H1 (cell line): ENCODE data around the gene HINT2. TPM values are rescaled to one million over a fixed set of nuclear protein-coding genes. Genes with fewer than 3 reads are reported as not detected.

Experiments used
- CTCF ChIA-PET: fragments of 300-600 bp; sonication (Branson Sonifier 250); formaldehyde crosslinking; loops from one replicate; lab custom pipeline; 2021; ENCODE audit not compliant: partially characterized antibody; lab: Charles Lee
- POLR2A ChIA-PET: fragments of 300-600 bp; sonication (Branson Sonifier 250); formaldehyde crosslinking; loops from one replicate; lab custom pipeline; 2021; ENCODE audit warnings: inconsistent platforms; ENCODE audit not compliant: partially characterized antibody; lab: Charles Lee
- DNase-seq, 2 experiments: peaks; one replicate each; pipeline versions ENCODE4 v3.0.0 to v3.0.0-alpha.2; 2010 to 2022; ENCODE audit warnings: low spot score in 2 of 2, low read depth in 1 of 2, mixed read lengths in 1 of 2
- FAIRE-seq: peaks from 2 replicates; lab custom pipeline; 2011; peaks lifted over from hg19 to GRCh38; lab: Jason Lieb, UNC
- H2AFZ ChIP-seq: 2 replicates; pipeline ENCODE4 v1.8.1; 2012; ENCODE audit warnings: low read length, inconsistent platforms
- H2AK5ac ChIP-seq: 2 replicates; pipeline ENCODE4 v1.6.1; 2013; ENCODE audit warnings: low read depth, low read length
- H2BK120ac ChIP-seq: replicated peaks from 2 replicates; pipeline ENCODE3; 2013; ENCODE audit warnings: low read depth, low read length, inconsistent platforms
- H2BK12ac ChIP-seq: 2 replicates; pipeline ENCODE4 v1.6.1; 2013; ENCODE audit warnings: low read depth, low read length
- H2BK15ac ChIP-seq: 2 replicates; pipeline ENCODE4 v1.6.1; 2013; ENCODE audit warnings: low read length
- H2BK20ac ChIP-seq: 2 replicates; pipeline ENCODE4 v1.6.1; 2013; ENCODE audit warnings: low read length
- H2BK5ac ChIP-seq: 2 replicates; pipeline ENCODE4 v1.6.1; 2013; ENCODE audit warnings: low read depth, low read length
- H3K14ac ChIP-seq: 2 replicates; pipeline ENCODE4 v1.6.1; 2013; ENCODE audit warnings: inconsistent platforms; ENCODE audit not compliant: insufficient read length
- H3K18ac ChIP-seq: 2 replicates; pipeline ENCODE4 v1.6.1; 2013; ENCODE audit warnings: low read length; ENCODE audit errors: extremely low read depth
- H3K23ac ChIP-seq: 2 replicates; pipeline ENCODE4 v1.6.1; 2013; ENCODE audit warnings: inconsistent platforms; ENCODE audit not compliant: insufficient read length
- H3K23me2 ChIP-seq: 2 replicates; pipeline ENCODE4 v1.6.1; 2013; ENCODE audit warnings: low read depth, low read length
- H3K27ac ChIP-seq: 2 replicates; pipeline ENCODE4 v1.6.1; 2011; ENCODE audit warnings: low read depth, low read length, inconsistent platforms
- H3K27me3 ChIP-seq, 4 experiments: replicated peaks in 1 of 4; 1 replicate in 1 of 4; 2 replicates in 3 of 4; pipeline versions ENCODE4 v1.6.1 to v1.8.1; 2011 to 2013; ENCODE audit warnings: low read length in 3 of 4, mild to moderate bottlenecking in 3 of 4, inconsistent platforms in 2 of 4, mixed read lengths in 2 of 4, moderate library complexity in 1 of 4; ENCODE audit not compliant: control insufficient read depth in 3 of 4, insufficient read depth in 3 of 4; ENCODE audit errors: extremely low read depth in 1 of 4
- H3K36me3 ChIP-seq, 4 experiments: 2 replicates each; pipeline versions ENCODE4 v1.6.1 to v1.8.1; 2011 to 2013; ENCODE audit warnings: mild to moderate bottlenecking in 4 of 4, low read length in 3 of 4, moderate library complexity in 2 of 4, control low read depth in 1 of 4, inconsistent platforms in 1 of 4; ENCODE audit not compliant: insufficient read depth in 4 of 4, control insufficient read depth in 2 of 4
- H3K4ac ChIP-seq: replicated peaks from 2 replicates; pipeline ENCODE3; 2013; ENCODE audit warnings: low read length, low read depth, mixed read lengths, inconsistent platforms; ENCODE audit not compliant: insufficient read length
- H3K4me1 ChIP-seq, 4 experiments: replicated peaks in 1 of 4; 1 replicate in 1 of 4; 2 replicates in 3 of 4; pipeline versions ENCODE4 v1.6.1 to v1.8.1; 2011 to 2013; ENCODE audit warnings: low read length in 3 of 4, inconsistent platforms in 2 of 4, mixed read lengths in 1 of 4; ENCODE audit not compliant: insufficient read depth in 4 of 4, control insufficient read depth in 3 of 4
- H3K4me2 ChIP-seq, 2 experiments: 2 replicates each; pipeline versions ENCODE4 v1.6.1 to v1.8.1; 2011 to 2013; ENCODE audit warnings: low read depth in 2 of 2, low read length in 2 of 2, control low read depth in 1 of 2, inconsistent platforms in 1 of 2, mild to moderate bottlenecking in 1 of 2; ENCODE audit not compliant: insufficient read depth in 1 of 2
- H3K4me3 ChIP-seq, 4 experiments: fragments of 200-600, 300-600 bp in 1 of 4; sonication (generic), shearing (Covaris generic), sonication (Bioruptor Twin) in 1 of 4; 2 replicates each; pipeline versions ENCODE4 v1.5.1 to v1.8.1; 2011 to 2016; ENCODE audit warnings: low read length in 4 of 4, low read depth in 3 of 4, control low read depth in 2 of 4, inconsistent platforms in 2 of 4, mild to moderate bottlenecking in 2 of 4, mixed read lengths in 1 of 4, moderate library complexity in 1 of 4; ENCODE audit not compliant: insufficient read depth in 2 of 4; ENCODE audit errors: extremely low read depth in 1 of 4
- H3K56ac ChIP-seq: replicated peaks from 2 replicates; pipeline ENCODE3; 2013; ENCODE audit warnings: low read depth, mild to moderate bottlenecking, mixed read lengths, low read length, inconsistent platforms; ENCODE audit not compliant: insufficient read length
- H3K79me1 ChIP-seq: 2 replicates; pipeline ENCODE4 v1.6.1; 2013; ENCODE audit warnings: low read depth, low read length, control low read depth
- H3K79me2 ChIP-seq, 2 experiments: 2 replicates each; pipeline versions ENCODE4 v1.6.1 to v1.8.1; 2012 to 2013; ENCODE audit warnings: low read length in 2 of 2, mild to moderate bottlenecking in 2 of 2, inconsistent platforms in 1 of 2; ENCODE audit not compliant: insufficient read depth in 2 of 2, control insufficient read depth in 1 of 2
- H3K9ac ChIP-seq, 4 experiments: replicated peaks in 1 of 4; 1 replicate in 1 of 4; 2 replicates in 3 of 4; pipeline versions ENCODE4 v1.6.1 to v1.8.1; 2011 to 2013; ENCODE audit warnings: low read depth in 3 of 4, low read length in 3 of 4, control low read depth in 2 of 4, mild to moderate bottlenecking in 2 of 4, moderate library complexity in 2 of 4, inconsistent platforms in 1 of 4; ENCODE audit errors: extremely low read depth in 1 of 4
- H3K9me3 ChIP-seq, 2 experiments: 2 replicates each; pipeline versions ENCODE4 v1.6.1 to v1.8.1; 2012 to 2013; ENCODE audit warnings: mild to moderate bottlenecking in 2 of 2, moderate library complexity in 2 of 2, control low read depth in 1 of 2, inconsistent platforms in 1 of 2, low read depth in 1 of 2, low read length in 1 of 2, mixed read lengths in 1 of 2; ENCODE audit not compliant: insufficient read depth in 2 of 2
- H4K20me1 ChIP-seq, 2 experiments: replicated peaks in 1 of 2; 2 replicates each; pipeline versions ENCODE3 to v1.8.1; 2011 to 2013; ENCODE audit warnings: inconsistent platforms in 2 of 2, low read length in 2 of 2, mild to moderate bottlenecking in 1 of 2; ENCODE audit not compliant: insufficient read depth in 2 of 2, control insufficient read depth in 1 of 2
- H4K5ac ChIP-seq: 2 replicates; pipeline ENCODE4 v1.6.1; 2013; ENCODE audit warnings: low read length, low read depth, mixed read lengths, inconsistent platforms; ENCODE audit not compliant: insufficient read length
- H4K8ac ChIP-seq: 2 replicates; pipeline ENCODE4 v1.8.0; 2013; ENCODE audit warnings: mild to moderate bottlenecking, moderate library complexity, low read length, inconsistent platforms; ENCODE audit not compliant: insufficient read depth; ENCODE audit errors: extremely low read depth
- H4K91ac ChIP-seq: replicated peaks from 2 replicates; pipeline ENCODE3; 2013; ENCODE audit warnings: low read length, mixed read lengths, inconsistent platforms; ENCODE audit not compliant: insufficient read length
- ATF3 ChIP-seq: IDR thresholded peaks from 2 replicates; pipeline ENCODE4 v1.6.1; 2011; ENCODE audit warnings: low read depth, mild to moderate bottlenecking, low read length; ENCODE audit not compliant: insufficient read depth
- CHD1 ChIP-seq: IDR thresholded peaks from 2 replicates; pipeline ENCODE4 v1.6.1; 2012; ENCODE audit warnings: low read depth, low read length, improper control_type of control experiment
- CHD2 ChIP-seq: IDR thresholded peaks from 2 replicates; pipeline ENCODE4 v1.6.1; 2012; ENCODE audit warnings: low read length, improper control_type of control experiment
- EP300 ChIP-seq, 2 experiments: IDR thresholded peaks; 1 replicate in 1 of 2; 2 replicates in 1 of 2; pipeline ENCODE4 v1.6.1; 2011 to 2012; ENCODE audit warnings: low read depth in 2 of 2, low read length in 2 of 2, mild to moderate bottlenecking in 2 of 2, borderline replicate concordance in 1 of 2, inconsistent platforms in 1 of 2, moderate library complexity in 1 of 2
- PHF8 ChIP-seq: fragments of 200-600 bp; sonication (generic); conservative IDR thresholded peaks from 2 replicates; pipeline ENCODE4 v1.7.1; 2012; ENCODE audit warnings: low read depth, mild to moderate bottlenecking, inconsistent platforms, low read length, moderate library complexity
- POU5F1 ChIP-seq: IDR thresholded peaks from 2 replicates; pipeline ENCODE4 v1.6.1; 2011; ENCODE audit warnings: low read depth, mild to moderate bottlenecking, low read length, moderate library complexity
- RFX5 ChIP-seq: IDR thresholded peaks from 2 replicates; pipeline ENCODE4 v1.6.1; 2011; ENCODE audit warnings: low read depth, low read length, improper control_type of control experiment, borderline replicate concordance
- SIRT6 ChIP-seq: IDR thresholded peaks from one replicate; pipeline ENCODE4 v1.7.1; 2012; ENCODE audit warnings: low read length, inconsistent platforms
- SP2 ChIP-seq: IDR thresholded peaks from 2 replicates; pipeline ENCODE4 v1.6.1; 2012; ENCODE audit warnings: mild to moderate bottlenecking, low read length, inconsistent platforms
- SUZ12 ChIP-seq: fragments of 200-600 bp; sonication (generic); IDR thresholded peaks from 2 replicates; pipeline ENCODE4 v1.6.1; 2012; ENCODE audit warnings: mild to moderate bottlenecking, inconsistent platforms, low read length, moderate library complexity, mixed read lengths
- TAF1 ChIP-seq: IDR thresholded peaks from 2 replicates; pipeline ENCODE4 v1.6.1; 2011; ENCODE audit warnings: mild to moderate bottlenecking, low read depth, low read length
- TBP ChIP-seq: IDR thresholded peaks from 2 replicates; pipeline ENCODE4 v1.6.1; 2011; ENCODE audit warnings: low read depth, low read length, improper control_type of control experiment
- ZNF274 ChIP-seq: IDR thresholded peaks from 2 replicates; pipeline ENCODE4 v1.7.0; 2012; ENCODE audit warnings: low read length, borderline replicate concordance; ENCODE audit errors: extremely low read depth
- WGBS, 2 experiments: shearing (Covaris generic) in 1 of 2; methylation state at CpG; one replicate each; pipeline versions ENCODE4 v1.1.6 to v1.1.7; 2013 to 2015; ENCODE audit warnings: low lambda C conversion rate in 2 of 2, mixed read lengths in 2 of 2, inconsistent platforms in 1 of 2, low coverage in 1 of 2, missing lambda C conversion rate in 1 of 2; ENCODE audit not compliant: insufficient replicate concordance in 2 of 2, insufficient coverage in 1 of 2, insufficient read length in 1 of 2; ENCODE audit errors: extremely low coverage in 1 of 2, missing lambda C conversion rate in 1 of 2; 5-methylcytosine and 5-hydroxymethylcytosine counted together
- polyA plus RNA-seq, 7 experiments: library from polyadenylated mRNA; depleted of rRNA in 3 of 7; stranded (reverse) in 5 of 7; unstranded in 2 of 7; fragments of >200 nt in 5 of 7; fragments of 200-250 nt in 2 of 7; gene quantifications; 1 replicate in 5 of 7; 2 replicates in 1 of 7; 4 replicates in 1 of 7; pipeline versions ENCODE4 v1.2.1 to v1.2.3, GENCODE V29; 2011 to 2013; ENCODE audit warnings: missing spikeins in 2 of 7, mixed read lengths in 2 of 7
- total RNA-seq: library from RNA; stranded (reverse); fragmentation: NEBNext Ultra II Directional; extraction: Animal tissue kit (Norgen Biotek cat#: 25700); gene quantifications from 2 replicates; pipeline ENCODE4 v1.2.1, GENCODE V29; 2021

The HINT2 gene
- total and polyA plus RNA-seq, 2 of the 8 experiments (the other 6 are each of a cell fraction or from before 2014, with no cell fraction given) = 32.1 to 51.2 TPM

- CTCF ChIA-PET = interaction anchor here (0.6 to 4.0 kb wide), 52 partner anchors 9 to 233 kb away, joined by 3 to 67 read pairs (median 5); partner anchors contain the start of genes FAM221B, HINT2, MSMP and SPAG8
- Histone ChIP-seq H2BK12ac (no peak overlapping the region), H3K79me1 (no peaks in the 10 kb centered on the region), H4K20me1 (no peaks in the 10 kb centered on the region), H3K27ac (no peak overlapping the region), H2BK5ac (no peak overlapping the region), H3K9ac (no peak overlapping the region), H3K9me3 (no peaks in the 10 kb centered on the region), H2AK5ac (no peak overlapping the region), H2AFZ (peak overlapping the region; percentile 46; the same call in 1 of the 2 replicates), H3K4ac (no peak overlapping the region), H3K23me2 (peaks cover 5% of the 10 kb centered on the region; the same call in 1 of the 2 replicates), H2BK20ac (no peak overlapping the region), H3K4me3 (peak overlapping the region in 1 of 4 experiments; percentile 56; a peak in 1 of 8 replicates), H3K14ac (no peak overlapping the region), H2BK15ac (no peak overlapping the region), H3K4me1 (peaks cover 5 to 13% (median 7%) of the 10 kb centered on the region in 4 experiments; a peak in 6 of 7 replicates), H3K23ac (no peak overlapping the region), H4K8ac (no peak overlapping the region), H3K18ac (no peak overlapping the region), H3K4me2 (no peak overlapping the region; a peak in 1 of 4 replicates), H3K27me3 (peaks cover 0 to 10% (median 0%) of the 10 kb centered on the region in 4 experiments; a peak in 4 of 7 replicates), H3K56ac (no peak overlapping the region), H4K5ac (no peak overlapping the region), H4K91ac (no peak overlapping the region), H3K36me3 (no peaks in the 10 kb centered on the region), H3K79me2 (no peaks in the 10 kb centered on the region), H2BK120ac (no peak overlapping the region)
- TF ChIP-seq PHF8 = no peak
- no peak for TF ChIP-seq POU5F1
- TF ChIP-seq SIRT6 = no peak
- no peak for TF ChIP-seq ATF3
- TF ChIP-seq SUZ12 = no peak
- TF ChIP-seq ZNF274 = no peak
- TF ChIP-seq EP300 (IDR thresholded peaks at IDR 0.05; ENCODE audit: borderline replicate concordance in 1 of 2, low read depth in 2 of 2, low read length in 2 of 2) = no peak
- TF ChIP-seq CHD1 = no peak
- no peak for TF ChIP-seq CHD2
- TF ChIP-seq TBP = no peak
- TF ChIP-seq TAF1 = no peak
- TF ChIP-seq SP2 = no peak
- no peak for TF ChIP-seq RFX5
- FAIRE-seq (no peak), DNase-seq (no peak)
- WGBS, 2 experiments = 57% methylated on average over 4 of the region's 4 CpGs; no CpG with 5 or more reads in 1 of the 2 experiments
- POLR2A ChIA-PET = interaction anchor here (0.6 to 3.9 kb wide), 12 partner anchors 9 to 98 kb away, joined by 3 to 38 read pairs (median 4); partner anchors contain the start of genes CREB3, FAM221B, HINT2 and SPAG8
Observed at GRCh38 chr9:35790025-35790384, 24.8 kb downstream of the HINT2 start.
